A549 (cell line): ENCODE results near the gene GSTA2. TPM values are rescaled to one million over a fixed set of nuclear protein-coding genes. Genes with fewer than 3 reads are reported as not detected.

Experiments
- ATAC-seq, 2 experiments: fragments of 200-7000 bp in 1 of 2; fragments of >200 bp in 1 of 2; cut with Nextera tagmentation in 1 of 2; cut with Tn5 transposase in 1 of 2; 3 replicates each; pipeline versions ENCODE4 v1.8.0 to v1.9.1; 2018 to 2020; ENCODE audit warnings: mild to moderate bottlenecking in 1 of 2, moderate library complexity in 1 of 2
- CTCF ChIA-PET: fragments of 300-600 bp; sonication (Branson Sonifier 250); formaldehyde crosslinking; extraction: SDS; loops from one replicate; lab custom pipeline; 2021; ENCODE audit warnings: antibody characterized with exemption, inconsistent platforms; lab: Yijun Ruan, JAX
- POLR2A ChIA-PET: fragments of 350-600 bp; formaldehyde crosslinking; extraction: SDS; loops from one replicate; lab custom pipeline; 2021; ENCODE audit warnings: antibody characterized with exemption, inconsistent platforms; lab: Yijun Ruan, JAX
- DNase-seq, 2 experiments: peaks; one replicate each; pipeline versions ENCODE4 v3.0.0 to v3.0.0-alpha.2; 2011 to 2016; ENCODE audit warnings: low read depth in 1 of 2, low spot score in 1 of 2
- FAIRE-seq: peaks from 2 replicates; lab custom pipeline; 2011; peaks lifted over from hg19 to GRCh38; lab: Jason Lieb, UNC
- H3K27ac ChIP-seq, 2 experiments: fragments of >200 bp; sonication (Bioruptor Twin); formaldehyde crosslinking; 3 replicates each; pipeline ENCODE4 v1.5.1; 2016 to 2017
- H3K4me1 ChIP-seq: fragments of >200 bp; sonication (Bioruptor Twin); formaldehyde crosslinking; 3 replicates; pipeline ENCODE4 v1.6.1; 2016
- H3K4me2 ChIP-seq: fragments of >200 bp; sonication (Bioruptor Twin); formaldehyde crosslinking; 3 replicates; pipeline ENCODE4 v1.6.1; 2016
- H3K4me3 ChIP-seq: fragments of >200 bp; sonication (Bioruptor Twin); formaldehyde crosslinking; 3 replicates; pipeline ENCODE4 v1.5.1; 2016
- H3K9me3 ChIP-seq: fragments of >200 bp; sonication (Bioruptor Twin); formaldehyde crosslinking; 3 replicates; pipeline ENCODE4 v1.6.1; 2016
- BHLHE40 ChIP-seq: IDR thresholded peaks from 2 replicates; pipeline ENCODE4 v1.6.1; 2012; ENCODE audit warnings: low read depth, low read length, inconsistent platforms
- CHD4 ChIP-seq: fragments of 200-600 bp; sonication (generic); IDR thresholded peaks from 2 replicates; pipeline ENCODE4 v1.6.1; 2016; ENCODE audit warnings: antibody characterized with exemption, mild to moderate bottlenecking, borderline replicate concordance
- EHF ChIP-seq: fragments of 250-450 bp; sonication (Bioruptor Pico); IDR thresholded peaks from 2 replicates; pipeline ENCODE4 v1.5.0; 2020; ENCODE audit warnings: mild to moderate bottlenecking
- EHMT2 ChIP-seq: fragments of 200-600 bp; sonication (generic); IDR thresholded peaks from 2 replicates; pipeline ENCODE4 v1.6.1; 2016; ENCODE audit warnings: antibody characterized with exemption, low read depth, mild to moderate bottlenecking, moderate library complexity
- JUN ChIP-seq, 2 experiments: fragments of >200 bp; sonication (Bioruptor Twin); formaldehyde crosslinking; IDR thresholded peaks; 2 replicates in 1 of 2; 3 replicates in 1 of 2; pipeline ENCODE4 v1.6.1; 2016 to 2017
- JUNB ChIP-seq: fragments of >200 bp; sonication (Bioruptor Twin); formaldehyde crosslinking; IDR thresholded peaks from 2 replicates; pipeline ENCODE4 v1.6.1; 2016
- KDM5A ChIP-seq: fragments of 200-600 bp; sonication (generic); IDR thresholded peaks from 2 replicates; pipeline ENCODE4 v1.6.1; 2016; ENCODE audit warnings: antibody characterized with exemption, mild to moderate bottlenecking
- MAFK ChIP-seq: fragments of 450-650 bp; IDR thresholded peaks from 2 replicates; pipeline ENCODE4 v1.6.1; 2014; ENCODE audit not compliant: partially characterized antibody
- MAZ ChIP-seq: fragments of 150-350 bp; IDR thresholded peaks from 2 replicates; pipeline ENCODE4 v1.6.1; 2014; ENCODE audit warnings: antibody characterized with exemption, low read depth, low read length, borderline replicate concordance
- MYC ChIP-seq: IDR thresholded peaks from 2 replicates; pipeline ENCODE4 v1.6.1; 2012; ENCODE audit warnings: mild to moderate bottlenecking, inconsistent platforms, low read length, improper control_type of control experiment, borderline replicate concordance
- NR3C1 ChIP-seq: fragments of >200 bp; sonication (Bioruptor Twin); formaldehyde crosslinking; IDR thresholded peaks from 3 replicates; pipeline ENCODE4 v1.6.1; 2017
- PHF8 ChIP-seq: fragments of 200-600 bp; sonication (generic); IDR thresholded peaks from 2 replicates; pipeline ENCODE4 v1.6.1; 2016; ENCODE audit warnings: low read depth, mild to moderate bottlenecking, antibody characterized with exemption, moderate library complexity, borderline replicate concordance
- RAD21 ChIP-seq, 2 experiments: fragments of >200 bp in 1 of 2; sonication (Bioruptor Twin) in 1 of 2; formaldehyde crosslinking in 1 of 2; IDR thresholded peaks in 1 of 2; conservative IDR thresholded peaks in 1 of 2; 2 replicates in 1 of 2; 3 replicates in 1 of 2; pipeline ENCODE4 v1.6.1; 2012 to 2018; ENCODE audit warnings: inconsistent platforms in 1 of 2
- RARB ChIP-seq: fragments of 250-450 bp; sonication (Bioruptor Pico); IDR thresholded peaks from 2 replicates; pipeline ENCODE4 v1.8.0; 2021; ENCODE audit warnings: mild to moderate bottlenecking, moderate library complexity
- RFX5 ChIP-seq: fragments of 450-650 bp; IDR thresholded peaks from 2 replicates; pipeline ENCODE4 v1.7.1; 2014; ENCODE audit warnings: antibody characterized with exemption, mild to moderate bottlenecking, moderate library complexity
- RNF2 ChIP-seq: fragments of 200-600 bp; sonication (generic); IDR thresholded peaks from 2 replicates; pipeline ENCODE4 v1.6.1; 2016; ENCODE audit warnings: low read depth, mild to moderate bottlenecking, antibody characterized with exemption, moderate library complexity, borderline replicate concordance
- ZC3H11A ChIP-seq: fragments of 450-650 bp; IDR thresholded peaks from 2 replicates; pipeline ENCODE4 v1.6.1; 2014; ENCODE audit warnings: antibody characterized with exemption, mild to moderate bottlenecking
- ZFP36 ChIP-seq: fragments of 450-650 bp; IDR thresholded peaks from 2 replicates; pipeline ENCODE4 v1.6.1; 2014; ENCODE audit warnings: borderline replicate concordance; ENCODE audit not compliant: partially characterized antibody
- ZSCAN20 ChIP-seq: fragments of 250-450 bp; sonication (Bioruptor Pico); IDR thresholded peaks from 2 replicates; pipeline ENCODE4 v1.8.0; 2022; ENCODE audit warnings: mild to moderate bottlenecking, moderate library complexity
- WGBS: methylation state at CpG from one replicate; pipeline ENCODE4 v1.1.6; 2017; ENCODE audit errors: missing lambda C conversion rate; 5-methylcytosine and 5-hydroxymethylcytosine counted together
- polyA plus RNA-seq, 4 experiments: library from polyadenylated mRNA; depleted of rRNA in 3 of 4; stranded (reverse); fragments of >200 nt; fragmentation: RNase III in 1 of 4; extraction: RNeasy Plus Mini Kit Qiagen cat#74134 plus additional on column Dnase treatment in 1 of 4; gene quantifications; 2 replicates in 3 of 4; 3 replicates in 1 of 4; pipeline ENCODE4 v1.2.3, GENCODE V29; 2011 to 2017
- TF ChIP-seq, protein P1 (sequence below): fragments of 250-450 bp; sonication (Bioruptor Pico); IDR thresholded peaks from 2 replicates; pipeline ENCODE4 v1.5.0; 2021; ENCODE audit warnings: mild to moderate bottlenecking, moderate library complexity, borderline replicate concordance
- TF ChIP-seq, protein P2 (sequence below): IDR thresholded peaks from 2 replicates; pipeline ENCODE4 v1.6.1; 2012; ENCODE audit warnings: low read depth, borderline replicate concordance
- TF ChIP-seq, protein P3 (sequence below): fragments of 450-650 bp; IDR thresholded peaks from 2 replicates; pipeline ENCODE4 v1.6.1; 2014; ENCODE audit warnings: antibody characterized with exemption

Gene GSTA2
- polyA plus RNA-seq, 2 of the 4 experiments (the other 2 are of a cell fraction) = 0.10 to 0.68 TPM

DNA sequence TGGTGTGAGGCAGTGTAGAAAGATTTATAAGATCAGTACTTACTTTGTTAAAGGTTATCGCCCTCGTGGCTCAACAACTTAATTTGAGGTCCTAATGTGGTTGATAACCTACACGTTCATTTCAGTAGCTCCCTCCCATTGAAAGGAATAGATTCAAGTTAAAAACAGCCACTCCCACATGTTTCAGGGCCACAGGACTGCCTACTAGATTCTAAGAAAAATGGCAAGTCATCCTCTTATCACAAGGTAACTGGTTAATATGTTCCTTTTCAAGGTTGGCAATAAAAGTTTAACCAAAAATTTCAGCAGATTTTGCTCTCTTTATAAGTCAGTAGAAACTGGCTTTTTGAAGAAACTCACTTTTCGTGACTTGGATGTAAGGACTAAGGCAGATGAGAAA lies 17.1 kb downstream of the GSTA2 start:
- Histone ChIP-seq H3K9me3 (no peaks in the 10 kb centered on the region), H3K4me3 (no peak overlapping the region), H3K27ac (no peak overlapping the region), H3K4me1 (no peaks in the 10 kb centered on the region), H3K4me2 (no peak overlapping the region)
- CTCF ChIA-PET = no interaction called here
- TF ChIP-seq BHLHE40 (no peak), JUNB (no peak), MAFK (no peak), JUN (IDR thresholded peaks at IDR 0.05) (no peak)
- 50% methylated on average over 4 of the region's 4 CpGs for WGBS
- no peak for ATAC-seq
- FAIRE-seq = no peak
- DNase-seq = no peak
- POLR2A ChIA-PET = no interaction called here

GRCh38 chr6:52745764-52746201 lies 17.5 kb downstream of the GSTA2 start:
- 30% methylated on average over 1 of the region's 1 CpG for WGBS
- Histone ChIP-seq H3K27ac (no peak overlapping the region), H3K4me3 (no peak overlapping the region), H3K4me2 (no peak overlapping the region), H3K9me3 (no peaks in the 10 kb centered on the region), H3K4me1 (no peaks in the 10 kb centered on the region)
- DNase-seq (no peak), ATAC-seq (no peak), FAIRE-seq (no peak)
- ChIA-PET POLR2A (no interaction called here), CTCF (no interaction called here)
- no peak for TF ChIP-seq MYC
- TF ChIP-seq NR3C1 = no peak
- TF ChIP-seq KDM5A = no peak
- TF ChIP-seq EHMT2 = no peak
- TF ChIP-seq RAD21 (conservative IDR thresholded peaks at IDR 0.05 in 1 of 2, IDR thresholded peaks at IDR 0.05 in 1 of 2) = no peak
- TF ChIP-seq RNF2 = no peak
- TF ChIP-seq ZFP36 = no peak
- no peak for TF ChIP-seq EHF
- no peak for TF ChIP-seq ZSCAN20 (CRISPR knock-in tag)

GRCh38 chr6:52741872-52742271 lies 21.4 kb downstream of the GSTA2 start:
- ChIA-PET CTCF (no interaction called here), POLR2A (no interaction called here)
- DNase-seq = no peak
- Histone ChIP-seq H3K4me3 (no peak overlapping the region), H3K27ac (no peak overlapping the region), H3K9me3 (no peaks in the 10 kb centered on the region), H3K4me2 (no peak overlapping the region), H3K4me1 (no peaks in the 10 kb centered on the region)
- FAIRE-seq = no peak
- no peak for ATAC-seq
- WGBS = 30% methylated on average over 1 of the region's 1 CpG
- no peak for TF ChIP-seq MAZ
- TF ChIP-seq CHD4 = no peak
- TF ChIP-seq JUN (IDR thresholded peaks at IDR 0.05) = no peak
- TF ChIP-seq RFX5 = no peak
- TF ChIP-seq, protein P1, sequence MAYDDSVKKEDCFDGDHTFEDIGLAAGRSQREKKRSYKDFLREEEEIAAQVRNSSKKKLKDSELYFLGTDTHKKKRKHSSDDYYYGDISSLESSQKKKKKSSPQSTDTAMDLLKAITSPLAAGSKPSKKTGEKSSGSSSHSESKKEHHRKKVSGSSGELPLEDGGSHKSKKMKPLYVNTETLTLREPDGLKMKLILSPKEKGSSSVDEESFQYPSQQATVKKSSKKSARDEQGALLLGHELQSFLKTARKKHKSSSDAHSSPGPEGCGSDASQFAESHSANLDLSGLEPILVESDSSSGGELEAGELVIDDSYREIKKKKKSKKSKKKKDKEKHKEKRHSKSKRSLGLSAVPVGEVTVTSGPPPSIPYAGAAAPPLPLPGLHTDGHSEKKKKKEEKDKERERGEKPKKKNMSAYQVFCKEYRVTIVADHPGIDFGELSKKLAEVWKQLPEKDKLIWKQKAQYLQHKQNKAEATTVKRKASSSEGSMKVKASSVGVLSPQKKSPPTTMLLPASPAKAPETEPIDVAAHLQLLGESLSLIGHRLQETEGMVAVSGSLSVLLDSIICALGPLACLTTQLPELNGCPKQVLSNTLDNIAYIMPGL = no peak
- no peak for TF ChIP-seq RARB (CRISPR knock-in tag)
- no peak for TF ChIP-seq ZC3H11A

DNA sequence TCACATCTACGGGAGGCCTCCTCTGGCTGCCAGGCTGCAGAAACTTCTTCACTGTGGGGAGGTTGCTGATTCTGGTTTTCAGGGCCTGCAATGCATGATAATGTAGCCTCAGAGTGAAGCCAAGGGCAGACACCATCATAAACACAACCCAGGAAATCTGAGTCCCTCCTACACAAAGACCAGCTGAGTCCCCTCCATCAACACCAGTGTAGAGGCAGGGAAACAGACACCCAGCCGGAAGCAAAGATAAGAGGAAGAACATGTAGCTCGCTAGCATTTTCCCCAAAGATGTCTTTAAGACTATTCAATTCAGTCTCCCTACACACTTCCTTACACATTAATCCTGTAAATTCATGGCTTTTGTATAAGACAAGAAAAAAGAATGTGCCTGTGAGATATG lies 23.6 kb downstream of the GSTA2 start:
- Histone ChIP-seq H3K9me3 (no peaks in the 10 kb centered on the region), H3K4me1 (no peaks in the 10 kb centered on the region), H3K4me3 (no peak overlapping the region), H3K4me2 (no peak overlapping the region), H3K27ac (no peak overlapping the region)
- WGBS = 76% methylated on average over 3 of the region's 3 CpGs
- CTCF ChIA-PET = interaction anchor here (1.1 to 1.3 kb wide), 3 partner anchors 15 to 76 kb away, joined by 3 to 5 read pairs (median 3); no protein-coding TSS in a partner anchor
- TF ChIP-seq PHF8 (no peak), EHMT2 (no peak), ZSCAN20 (CRISPR knock-in tag) (no peak), RAD21 (conservative IDR thresholded peaks at IDR 0.05 in 1 of 2, IDR thresholded peaks at IDR 0.05 in 1 of 2) (no peak), CHD4 (no peak), EHF (no peak)
- TF ChIP-seq, protein P2, sequence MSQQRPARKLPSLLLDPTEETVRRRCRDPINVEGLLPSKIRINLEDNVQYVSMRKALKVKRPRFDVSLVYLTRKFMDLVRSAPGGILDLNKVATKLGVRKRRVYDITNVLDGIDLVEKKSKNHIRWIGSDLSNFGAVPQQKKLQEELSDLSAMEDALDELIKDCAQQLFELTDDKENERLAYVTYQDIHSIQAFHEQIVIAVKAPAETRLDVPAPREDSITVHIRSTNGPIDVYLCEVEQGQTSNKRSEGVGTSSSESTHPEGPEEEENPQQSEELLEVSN = no peak
- TF ChIP-seq, protein P3, sequence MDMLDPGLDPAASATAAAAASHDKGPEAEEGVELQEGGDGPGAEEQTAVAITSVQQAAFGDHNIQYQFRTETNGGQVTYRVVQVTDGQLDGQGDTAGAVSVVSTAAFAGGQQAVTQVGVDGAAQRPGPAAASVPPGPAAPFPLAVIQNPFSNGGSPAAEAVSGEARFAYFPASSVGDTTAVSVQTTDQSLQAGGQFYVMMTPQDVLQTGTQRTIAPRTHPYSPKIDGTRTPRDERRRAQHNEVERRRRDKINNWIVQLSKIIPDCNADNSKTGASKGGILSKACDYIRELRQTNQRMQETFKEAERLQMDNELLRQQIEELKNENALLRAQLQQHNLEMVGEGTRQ = no peak
- POLR2A ChIA-PET = no interaction called here
- FAIRE-seq (no peak), ATAC-seq (no peak), DNase-seq (no peak)
